Body of pancreas (tissue), 4 donors: ENCODE measurements around the gene ABRACL. TPM values are rescaled to one million over a fixed set of nuclear protein-coding genes. Genes with fewer than 3 reads are reported as not detected.

Experiments used
- ATAC-seq: fragments of 150-250 bp; one replicate; pipeline ENCODE4 v1.9.1; 2016
- DNase-seq, 4 donors: peaks; one replicate each; pipeline ENCODE4 v3.0.0-alpha.2; 2019
- H3K27ac ChIP-seq, 4 donors: fragments of 200-600 bp; sonication (generic); 1 replicate in 3 of 4; 2 replicates in 1 of 4; pipeline versions ENCODE4 v1.5.1 to v1.6.1; 2016 to 2019; ENCODE audit warnings: mild to moderate bottlenecking in 1 of 4, mixed read lengths in 1 of 4, moderate library complexity in 1 of 4
- H3K27me3 ChIP-seq, 2 donors: fragments of 200-600 bp; sonication (generic); one replicate each; pipeline ENCODE4 v1.6.0; 2016; ENCODE audit warnings: mild to moderate bottlenecking in 1 of 2
- H3K36me3 ChIP-seq, 2 donors: fragments of 200-600 bp; sonication (generic); replicated peaks in 1 of 2; 2 replicates each; pipeline ENCODE4 v1.5.1; 2016; ENCODE audit warnings: low read depth in 2 of 2; ENCODE audit not compliant: insufficient read depth in 1 of 2
- H3K4me1 ChIP-seq: fragments of 200-600 bp; sonication (generic); one replicate; pipeline ENCODE4 v1.6.0; 2016
- H3K4me3 ChIP-seq, 2 donors: fragments of 200-600 bp; sonication (generic); 1 replicate in 1 of 2; 2 replicates in 1 of 2; pipeline ENCODE4 v1.5.1; 2016 to 2019
- H3K9me3 ChIP-seq, 3 donors: fragments of 200-600 bp; sonication (generic); 1 replicate in 2 of 3; 2 replicates in 1 of 3; pipeline ENCODE4 v1.5.1; 2016
- POLR2A ChIP-seq, 3 donors: fragments of 450-650 bp; IDR thresholded peaks; one replicate each; pipeline ENCODE4 v1.6.1; 2016; ENCODE audit warnings: antibody characterized with exemption in 3 of 3, mild to moderate bottlenecking in 2 of 3
- WGBS, 2 donors: methylation state at CpG; one replicate each; pipeline ENCODE4 v1.1.5; 2017; 5-methylcytosine and 5-hydroxymethylcytosine counted together
- intact Hi-C: fragments of 100-400 bp; cut with DNase I; formaldehyde crosslinking; loops from one replicate; pipeline ENCODE4 v1.15.1; 2023
- total RNA-seq, 2 donors: library from RNA; depleted of rRNA; stranded (reverse); fragments of >200 nt; gene quantifications; one replicate each; pipeline ENCODE4 v1.1.0, GENCODE V29; 2016
- TF ChIP-seq, protein P1 (sequence below), 7 experiments: fragments of 450-650 bp in 4 of 7; fragments of 200-600 bp in 3 of 7; sonication (generic) in 3 of 7; IDR thresholded peaks; one replicate each; pipeline ENCODE4 v1.5.1; 2016 to 2019; ENCODE audit warnings: antibody characterized with exemption in 7 of 7

The ABRACL gene
- total RNA-seq, 2 donors from 2014 or later, result 1.6 to 11.2 TPM

DNA sequence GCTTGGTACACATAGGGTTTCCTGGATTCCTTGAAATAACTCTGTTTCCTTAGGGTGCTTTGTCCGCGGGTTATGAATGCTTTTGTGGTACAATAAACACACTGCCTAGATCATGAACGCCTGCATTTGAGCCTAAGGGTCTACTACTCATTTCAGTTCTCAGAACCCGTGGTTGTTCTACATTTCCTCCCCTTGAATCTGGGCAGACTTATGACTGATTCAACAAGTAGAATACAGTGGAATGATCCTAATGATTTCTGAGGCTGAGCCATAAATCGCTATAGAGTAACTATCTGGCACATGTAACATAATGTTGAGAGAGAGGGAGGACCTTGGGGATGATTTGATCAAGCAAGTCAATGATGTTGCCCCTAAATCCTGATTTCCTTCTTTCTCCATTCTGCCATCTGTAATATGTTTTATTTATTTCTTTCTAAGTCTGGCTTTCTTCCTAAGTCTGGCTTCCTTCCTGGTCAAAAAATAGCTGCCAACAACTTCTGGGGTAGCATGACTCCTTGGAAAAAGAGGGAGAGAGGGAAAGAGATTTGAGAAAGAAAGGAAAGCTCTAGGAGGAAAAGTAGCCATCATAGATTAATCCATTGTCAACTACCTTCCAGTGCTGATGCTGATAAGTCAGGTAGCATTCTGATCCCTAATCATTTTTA, 23.0 kb downstream of the ABRACL start:
- DNase-seq (no peak), ATAC-seq (no peak)
- Histone ChIP-seq H3K4me1 (no peaks in the 10 kb centered on the region), H3K27ac (no peak overlapping the region), H3K36me3 (no peaks in the 10 kb centered on the region), H3K27me3 (no peaks in the 10 kb centered on the region), H3K9me3 (no peaks in the 10 kb centered on the region), H3K4me3 (no peak overlapping the region)
- TF ChIP-seq, protein P1, sequence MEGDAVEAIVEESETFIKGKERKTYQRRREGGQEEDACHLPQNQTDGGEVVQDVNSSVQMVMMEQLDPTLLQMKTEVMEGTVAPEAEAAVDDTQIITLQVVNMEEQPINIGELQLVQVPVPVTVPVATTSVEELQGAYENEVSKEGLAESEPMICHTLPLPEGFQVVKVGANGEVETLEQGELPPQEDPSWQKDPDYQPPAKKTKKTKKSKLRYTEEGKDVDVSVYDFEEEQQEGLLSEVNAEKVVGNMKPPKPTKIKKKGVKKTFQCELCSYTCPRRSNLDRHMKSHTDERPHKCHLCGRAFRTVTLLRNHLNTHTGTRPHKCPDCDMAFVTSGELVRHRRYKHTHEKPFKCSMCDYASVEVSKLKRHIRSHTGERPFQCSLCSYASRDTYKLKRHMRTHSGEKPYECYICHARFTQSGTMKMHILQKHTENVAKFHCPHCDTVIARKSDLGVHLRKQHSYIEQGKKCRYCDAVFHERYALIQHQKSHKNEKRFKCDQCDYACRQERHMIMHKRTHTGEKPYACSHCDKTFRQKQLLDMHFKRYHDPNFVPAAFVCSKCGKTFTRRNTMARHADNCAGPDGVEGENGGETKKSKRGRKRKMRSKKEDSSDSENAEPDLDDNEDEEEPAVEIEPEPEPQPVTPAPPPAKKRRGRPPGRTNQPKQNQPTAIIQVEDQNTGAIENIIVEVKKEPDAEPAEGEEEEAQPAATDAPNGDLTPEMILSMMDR (IDR thresholded peaks at IDR 0.05), result no peak
- TF ChIP-seq POLR2A (IDR thresholded peaks at IDR 0.05), result no peak
- intact Hi-C loops, result no loop called here
- WGBS, 2 donors, result 75 to 79% methylated on average over 5 of the region's 5 CpGs

DNA sequence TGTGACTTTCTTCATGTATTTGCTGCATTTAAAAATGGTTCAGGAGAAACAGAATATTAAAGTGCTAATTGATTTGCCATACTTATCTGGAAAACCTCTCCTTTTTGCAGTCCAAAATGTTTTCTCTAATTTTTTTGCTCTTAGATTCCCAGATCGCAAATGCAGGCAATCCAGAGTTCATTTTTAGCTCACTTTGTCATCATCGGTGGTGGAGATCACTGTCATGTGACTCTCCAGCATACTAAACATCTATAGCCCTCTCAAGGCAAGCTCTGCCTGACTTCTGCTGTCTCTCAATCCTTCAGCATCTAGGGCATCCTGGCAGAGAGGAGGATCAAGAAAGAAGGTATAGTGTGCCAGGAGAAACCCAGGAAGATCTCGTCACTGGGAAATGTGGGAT, 24.8 kb downstream of the ABRACL start:
- Histone ChIP-seq H3K27me3 (no peaks in the 10 kb centered on the region), H3K4me3 (no peak overlapping the region), H3K27ac (no peak overlapping the region), H3K9me3 (no peaks in the 10 kb centered on the region), H3K4me1 (no peaks in the 10 kb centered on the region), H3K36me3 (no peaks in the 10 kb centered on the region)
- TF ChIP-seq, protein P1 (IDR thresholded peaks at IDR 0.05), result no peak
- TF ChIP-seq POLR2A (IDR thresholded peaks at IDR 0.05), result no peak
- 53 to 56% methylated on average over 3 of the region's 3 CpGs for WGBS, 2 donors
- DNase-seq, result no peak
- intact Hi-C loops, result no loop called here
- no peak for ATAC-seq

DNA sequence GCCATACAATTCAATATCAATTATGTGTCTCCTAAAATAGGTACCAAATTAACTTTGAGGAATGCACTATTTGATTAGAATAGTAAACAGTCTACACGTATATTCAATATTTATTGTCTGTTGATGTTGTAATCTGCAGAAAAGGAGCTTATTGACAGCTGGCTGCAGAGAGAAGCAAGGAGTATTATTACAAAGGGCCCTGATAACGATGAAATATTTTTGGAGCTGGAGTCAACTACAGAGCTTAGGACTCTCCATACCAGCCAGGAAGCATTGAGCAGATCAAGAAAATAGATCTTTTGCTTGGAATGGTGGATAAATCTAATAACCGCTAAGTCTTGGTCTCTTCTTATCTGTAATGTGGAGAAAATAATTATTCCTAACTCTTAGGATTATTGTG, 25.5 kb downstream of the ABRACL start:
- H3K4me3 ChIP-seq, result no peak overlapping the region
- TF ChIP-seq, protein P1 (IDR thresholded peaks at IDR 0.05), result no peak
- TF ChIP-seq POLR2A (IDR thresholded peaks at IDR 0.05), result no peak
- intact Hi-C loops, result no loop called here
- WGBS, 2 donors, result 62 to 64% methylated on average over 3 of the region's 3 CpGs
- no peaks in the 10 kb centered on the region for H3K36me3 ChIP-seq
- H3K4me1 ChIP-seq, result no peaks in the 10 kb centered on the region
- H3K9me3 ChIP-seq, result no peaks in the 10 kb centered on the region
- no peak for ATAC-seq
- no peak for DNase-seq
- no peaks in the 10 kb centered on the region for H3K27me3 ChIP-seq
- H3K27ac ChIP-seq, result no peak overlapping the region

DNA sequence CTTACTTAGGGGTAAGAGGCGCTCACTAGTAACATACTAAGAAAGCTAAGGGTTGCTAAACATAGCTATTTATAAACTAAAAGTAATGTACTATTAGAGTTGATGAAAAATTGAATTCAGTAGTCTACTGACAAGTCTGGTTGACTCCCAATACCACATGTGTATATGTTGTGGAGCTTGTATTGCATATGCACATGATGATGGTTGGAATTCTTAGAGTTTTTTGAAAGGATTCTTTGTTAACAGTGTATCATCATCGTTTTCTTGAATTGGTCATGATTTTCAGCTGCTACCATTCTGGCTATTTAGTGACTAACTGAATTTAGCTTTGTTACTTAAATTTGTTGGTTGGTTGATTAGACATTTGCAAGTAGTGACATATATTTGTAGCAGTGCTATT, 27.2 kb downstream of the ABRACL start:
- intact Hi-C loops, result no loop called here
- H3K9me3 ChIP-seq, result no peaks in the 10 kb centered on the region
- WGBS, 2 donors, result 82 to 90% methylated on average over 2 of the region's 2 CpGs
- H3K4me3 ChIP-seq, result no peak overlapping the region
- no peaks in the 10 kb centered on the region for H3K4me1 ChIP-seq
- DNase-seq (no peak), ATAC-seq (no peak)
- no peak overlapping the region for H3K27ac ChIP-seq
- no peaks in the 10 kb centered on the region for H3K36me3 ChIP-seq
- H3K27me3 ChIP-seq, result no peaks in the 10 kb centered on the region
- no peak for TF ChIP-seq POLR2A (IDR thresholded peaks at IDR 0.05)

DNA sequence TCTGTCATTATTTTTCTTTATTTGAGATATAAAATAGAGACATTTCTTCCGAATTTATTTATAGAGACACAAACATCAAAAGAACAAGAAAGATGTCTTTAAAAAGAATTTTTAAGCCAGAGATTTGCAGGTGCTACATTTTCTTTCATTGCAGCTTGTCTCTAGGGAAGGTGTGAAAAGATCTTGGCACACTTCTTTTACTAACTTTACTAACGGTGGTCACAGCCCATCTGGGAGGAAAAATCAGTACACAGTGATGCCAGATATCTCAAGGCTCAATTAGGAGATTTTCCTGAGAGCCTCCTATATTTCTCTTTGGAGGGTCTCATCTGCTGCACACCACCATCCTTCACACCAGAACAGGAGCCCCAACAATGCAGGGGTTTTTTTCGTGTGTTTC, 29.5 kb downstream of the ABRACL start:
- WGBS, 2 donors, result 58% methylated on average over 3 of the region's 3 CpGs
- ATAC-seq, result no peak

More for the DNA sequence above, 29.5 kb downstream of the ABRACL start:
- no peak for DNase-seq
- no peak for TF ChIP-seq POLR2A (IDR thresholded peaks at IDR 0.05)
- TF ChIP-seq, protein P1 (IDR thresholded peaks at IDR 0.05), result no peak
- no peaks in the 10 kb centered on the region for H3K36me3 ChIP-seq
- H3K27me3 ChIP-seq, result no peaks in the 10 kb centered on the region
- intact Hi-C loops, result no loop called here
- H3K27ac ChIP-seq, result no peak overlapping the region
- no peak overlapping the region for H3K4me3 ChIP-seq
- H3K4me1 ChIP-seq, result no peaks in the 10 kb centered on the region
- H3K9me3 ChIP-seq, result no peaks in the 10 kb centered on the region
